Measurements from ENCODE around the gene ZNF25.

DNA sequence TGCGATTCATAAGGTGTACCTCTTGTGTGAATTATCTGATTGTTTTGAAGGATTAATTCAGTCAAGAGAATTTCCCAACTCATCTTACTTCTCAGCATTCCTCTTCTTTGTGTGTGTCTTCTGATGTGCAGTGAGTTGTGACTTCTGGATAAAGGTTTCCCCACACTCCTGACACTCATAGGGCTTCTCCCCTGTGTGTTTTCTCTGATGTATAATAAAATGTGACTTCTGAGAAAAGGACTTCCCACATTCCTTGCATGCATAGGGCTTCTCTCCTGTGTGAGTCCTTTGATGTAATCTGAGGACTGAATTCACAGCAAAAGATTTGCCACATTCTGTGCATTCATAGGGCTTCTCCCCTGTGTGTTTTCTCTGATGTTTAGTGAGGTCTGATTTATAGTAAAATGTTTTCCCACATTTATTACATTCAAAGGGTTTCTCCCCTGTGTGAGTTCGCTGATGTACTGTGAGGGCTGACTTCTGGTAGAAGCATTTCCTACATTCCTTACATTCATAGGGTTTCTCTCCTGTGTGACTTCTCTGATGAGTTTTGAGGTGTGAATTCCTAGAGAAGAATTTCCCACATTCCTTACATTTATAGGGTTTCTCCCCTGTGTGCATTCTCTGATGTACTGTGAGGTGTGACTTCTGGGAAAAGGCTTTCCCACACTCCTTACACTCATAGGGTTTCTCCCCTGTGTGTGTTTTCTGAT is 24.2 kb downstream of the ZNF25 start:
- no peak for TF ChIP-seq CTCF (IDR thresholded peaks at IDR 0.05 in 2 of 3, conservative IDR thresholded peaks at IDR 0.05 in 1 of 3; ENCODE audit: insufficient read depth in 2 of 3, low read depth in 1 of 3, low read length in 3 of 3)
- no peak for TF ChIP-seq SAP30 (IDR thresholded peaks at IDR 0.05; ENCODE audit: borderline replicate concordance, insufficient read depth, low read depth, low read length, poor library complexity, severe bottlenecking)
- no peak for TF ChIP-seq ZNF274 (IDR thresholded peaks at IDR 0.05; ENCODE audit: borderline replicate concordance, low read depth, low read length)
- TF ChIP-seq HCFC1 (IDR thresholded peaks at IDR 0.05; ENCODE audit: low read depth, low read length): no peak
- TF ChIP-seq MTA1 (IDR thresholded peaks at IDR 0.05; ENCODE audit: borderline replicate concordance): no peak
- no peak for TF ChIP-seq ZC3H4 (CRISPR knock-in tag; IDR thresholded peaks at IDR 0.05; ENCODE audit: borderline replicate concordance)
- no peak for TF ChIP-seq SREBF1 (IDR thresholded peaks at IDR 0.05; ENCODE audit: borderline replicate concordance, low read depth, low read length)
- TF ChIP-seq ZNF263 (CRISPR knock-in tag; IDR thresholded peaks at IDR 0.05; ENCODE audit: borderline replicate concordance): no peak
- no peak for TF ChIP-seq MAFG (tag; conservative IDR thresholded peaks at IDR 0.05)
- no peak for TF ChIP-seq MEIS2 (IDR thresholded peaks at IDR 0.05; ENCODE audit: partially characterized antibody)

All from K562 (cell line).